Activated CD8-positive, alpha-beta T cell treated with anti-CD3 and anti-CD28 coated beads for 36 hours (primary cell): ENCODE results near the gene IQSEC3. TPM values are rescaled to one million over a fixed set of nuclear protein-coding genes. Genes with fewer than 3 reads are reported as not detected.

Source experiments
- ATAC-seq: fragments of 200-7000 bp; cut with Tn5 transposase; one replicate; pipeline ENCODE4 v1.10.0; 2021; ENCODE audit warnings: mild to moderate bottlenecking, moderate library complexity
- CTCF ChIA-PET: fragments of 350-600 bp; sonication (Branson Sonifier 250); formaldehyde crosslinking; loops from one replicate; lab custom pipeline; 2021; ENCODE audit warnings: antibody characterized with exemption; lab: Charles Lee
- POLR2A ChIA-PET: fragments of 350-600 bp; sonication (Branson Sonifier 250); formaldehyde crosslinking; loops from one replicate; lab custom pipeline; 2021; ENCODE audit warnings: antibody characterized with exemption; lab: Charles Lee
- DNase-seq: peaks from one replicate; pipeline ENCODE4 v3.0.0-alpha.2; 2020
- H3K27ac Mint-ChIP-seq: one replicate; pipeline ENCODE4 v1.8.0; 2021; ENCODE audit warnings: mild to moderate bottlenecking, mixed read lengths
- H3K27me3 Mint-ChIP-seq: one replicate; pipeline ENCODE4 v1.8.0; 2021; ENCODE audit warnings: mixed read lengths
- H3K36me3 Mint-ChIP-seq: one replicate; pipeline ENCODE4 v1.8.0; 2021; ENCODE audit warnings: low read depth, mixed read lengths
- H3K4me1 Mint-ChIP-seq: one replicate; pipeline ENCODE4 v1.8.0; 2021; ENCODE audit warnings: low read depth, mixed read lengths
- H3K4me3 Mint-ChIP-seq: one replicate; pipeline ENCODE4 v1.8.0; 2021; ENCODE audit warnings: mild to moderate bottlenecking, moderate library complexity, mixed read lengths
- H3K9me3 Mint-ChIP-seq: one replicate; pipeline ENCODE4 v1.8.0; 2021; ENCODE audit warnings: mixed read lengths
- intact Hi-C: fragments of 100-400 bp; cut with micrococcal nuclease; formaldehyde crosslinking; loops from one replicate; pipeline ENCODE4 v1.10.0; 2022
- total RNA-seq, 2 experiments: library from RNA; stranded (reverse); gene quantifications; one replicate each; pipeline ENCODE4 v1.2.3, GENCODE V29; 2021
- TF ChIP-seq, protein P1 (sequence below): fragments of 200-600 bp; IDR thresholded peaks from one replicate; pipeline ENCODE4 v1.8.0; 2022; ENCODE audit warnings: antibody characterized with exemption, mild to moderate bottlenecking

Gene IQSEC3
- total RNA-seq, 2 experiments from 2014 or later, result 2.5 to 2.7 TPM

DNA sequence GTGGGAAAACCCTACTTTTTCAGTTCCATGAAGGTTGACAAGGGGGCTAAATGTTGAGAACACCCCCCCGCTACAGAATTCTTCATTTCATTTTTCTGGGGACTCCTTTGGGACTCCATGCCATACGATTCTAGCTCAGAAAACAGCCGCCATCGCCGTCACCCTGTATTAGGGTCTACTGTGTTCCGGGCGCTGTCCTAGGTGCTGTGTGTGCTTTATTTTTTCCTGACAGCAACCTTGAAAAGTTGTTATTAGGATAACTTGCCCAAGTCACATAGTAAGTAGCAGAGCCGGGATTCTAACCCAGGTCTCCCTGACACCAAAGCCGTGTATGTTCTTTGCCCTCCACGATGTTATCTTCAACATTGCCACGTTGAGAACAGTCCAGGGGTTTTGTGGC lies 55.1 kb downstream of the IQSEC3 start:
- intact Hi-C loops, result no loop called here
- Mint-ChIP-seq H3K27me3 (no peaks in the 10 kb centered on the region), H3K4me1 (no peaks in the 10 kb centered on the region), H3K9me3 (no peaks in the 10 kb centered on the region), H3K36me3 (no peaks in the 10 kb centered on the region), H3K27ac (no peak overlapping the region), H3K4me3 (no peak overlapping the region)
- DNase-seq (no peak), ATAC-seq (no peak)
- ChIA-PET POLR2A (no interaction called here), CTCF (no interaction called here)
- TF ChIP-seq, protein P1, sequence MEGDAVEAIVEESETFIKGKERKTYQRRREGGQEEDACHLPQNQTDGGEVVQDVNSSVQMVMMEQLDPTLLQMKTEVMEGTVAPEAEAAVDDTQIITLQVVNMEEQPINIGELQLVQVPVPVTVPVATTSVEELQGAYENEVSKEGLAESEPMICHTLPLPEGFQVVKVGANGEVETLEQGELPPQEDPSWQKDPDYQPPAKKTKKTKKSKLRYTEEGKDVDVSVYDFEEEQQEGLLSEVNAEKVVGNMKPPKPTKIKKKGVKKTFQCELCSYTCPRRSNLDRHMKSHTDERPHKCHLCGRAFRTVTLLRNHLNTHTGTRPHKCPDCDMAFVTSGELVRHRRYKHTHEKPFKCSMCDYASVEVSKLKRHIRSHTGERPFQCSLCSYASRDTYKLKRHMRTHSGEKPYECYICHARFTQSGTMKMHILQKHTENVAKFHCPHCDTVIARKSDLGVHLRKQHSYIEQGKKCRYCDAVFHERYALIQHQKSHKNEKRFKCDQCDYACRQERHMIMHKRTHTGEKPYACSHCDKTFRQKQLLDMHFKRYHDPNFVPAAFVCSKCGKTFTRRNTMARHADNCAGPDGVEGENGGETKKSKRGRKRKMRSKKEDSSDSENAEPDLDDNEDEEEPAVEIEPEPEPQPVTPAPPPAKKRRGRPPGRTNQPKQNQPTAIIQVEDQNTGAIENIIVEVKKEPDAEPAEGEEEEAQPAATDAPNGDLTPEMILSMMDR, result no peak

DNA sequence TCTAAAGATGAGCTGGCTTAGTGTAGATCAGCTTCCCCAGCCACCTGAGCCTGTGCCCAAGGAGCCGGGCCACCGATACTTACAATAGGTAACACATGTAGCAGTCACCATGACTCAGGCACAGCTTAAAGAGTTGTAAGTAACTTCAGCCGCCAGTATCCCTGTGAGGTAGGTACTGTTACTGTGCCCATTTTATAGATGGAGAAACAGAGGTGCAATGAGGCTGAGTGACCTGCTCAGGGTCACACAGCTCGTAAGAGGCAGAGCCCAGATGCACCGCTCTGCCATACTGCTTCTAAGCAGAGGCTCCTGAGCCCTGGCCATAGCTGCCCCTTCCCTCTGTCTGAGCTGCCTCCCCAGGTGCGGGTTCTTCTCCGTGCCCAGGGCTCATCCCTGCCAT lies 58.5 kb downstream of the IQSEC3 start:
- CTCF ChIA-PET, result no interaction called here
- H3K27me3 Mint-ChIP-seq, result no peaks in the 10 kb centered on the region

DNA sequence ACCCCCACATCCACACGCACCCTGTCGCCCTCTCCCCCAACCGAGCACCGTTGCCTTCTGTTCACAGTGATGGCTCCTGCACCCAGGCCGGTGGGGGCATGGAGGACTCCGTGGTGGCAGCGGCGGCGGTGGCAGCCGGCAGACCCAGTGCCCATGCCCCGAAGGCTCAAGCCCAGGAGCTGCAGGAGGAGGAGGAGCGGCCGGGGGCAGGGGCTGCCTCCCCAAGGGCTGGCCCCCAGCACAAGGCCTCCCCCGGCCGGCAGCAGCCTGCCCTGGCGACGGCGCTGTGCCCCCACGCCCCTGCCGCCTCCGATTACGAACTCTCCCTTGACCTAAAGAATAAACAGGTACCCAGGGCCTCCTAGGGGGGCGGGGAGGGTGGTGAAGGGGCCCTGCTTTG lies 59.0 kb downstream of the IQSEC3 start:
- TF ChIP-seq, protein P1, result no peak
- DNase-seq (no peak), ATAC-seq (no peak)
- intact Hi-C loops, result no loop called here
- Mint-ChIP-seq H3K27ac (no peak overlapping the region), H3K9me3 (no peaks in the 10 kb centered on the region), H3K4me1 (no peaks in the 10 kb centered on the region), H3K36me3 (no peaks in the 10 kb centered on the region), H3K4me3 (no peak overlapping the region), H3K27me3 (no peaks in the 10 kb centered on the region)
- POLR2A ChIA-PET, result no interaction called here
- CTCF ChIA-PET, result no interaction called here

More for the DNA sequence above, 58.5 kb downstream of the IQSEC3 start:
- Mint-ChIP-seq H3K27ac (no peak overlapping the region), H3K9me3 (no peaks in the 10 kb centered on the region), H3K4me3 (no peak overlapping the region), H3K4me1 (no peaks in the 10 kb centered on the region), H3K36me3 (no peaks in the 10 kb centered on the region)
- TF ChIP-seq, protein P1, result no peak
- no peak for DNase-seq
- POLR2A ChIA-PET, result no interaction called here
- intact Hi-C loops, result no loop called here
- no peak for ATAC-seq

DNA sequence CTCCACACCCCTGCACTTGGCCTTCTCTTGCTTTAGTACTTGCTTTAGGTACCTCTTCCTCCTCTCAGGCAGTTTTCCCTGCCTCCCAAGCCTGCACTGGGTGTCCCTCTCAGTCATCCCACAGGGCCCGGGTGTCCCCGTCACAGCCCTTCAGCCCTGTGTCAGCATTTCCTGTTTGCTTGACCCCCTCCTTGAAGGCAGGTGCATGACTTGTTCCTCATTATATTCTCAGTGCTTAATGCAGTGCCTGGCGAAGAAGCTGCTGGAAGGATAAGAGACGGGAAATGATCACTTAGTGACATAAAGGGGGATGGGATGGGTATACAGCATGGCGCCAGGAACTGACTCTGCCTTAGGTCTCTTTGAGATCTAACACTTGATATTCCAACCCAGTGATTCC lies 61.5 kb downstream of the IQSEC3 start:
- TF ChIP-seq, protein P1, result no peak
- no peaks in the 10 kb centered on the region for H3K9me3 Mint-ChIP-seq
- DNase-seq, result no peak
- no peaks in the 10 kb centered on the region for H3K36me3 Mint-ChIP-seq
- ChIA-PET CTCF (interaction anchor here (1.0 kb wide), 1 partner anchor 9 kb away, joined by 3 read pairs; no protein-coding TSS in a partner anchor), POLR2A (no interaction called here)
- intact Hi-C loops, result no loop called here
- no peak for ATAC-seq
- H3K27me3 Mint-ChIP-seq, result no peaks in the 10 kb centered on the region
- H3K4me1 Mint-ChIP-seq, result no peaks in the 10 kb centered on the region
- no peak overlapping the region for H3K4me3 Mint-ChIP-seq
- H3K27ac Mint-ChIP-seq, result no peak overlapping the region

DNA sequence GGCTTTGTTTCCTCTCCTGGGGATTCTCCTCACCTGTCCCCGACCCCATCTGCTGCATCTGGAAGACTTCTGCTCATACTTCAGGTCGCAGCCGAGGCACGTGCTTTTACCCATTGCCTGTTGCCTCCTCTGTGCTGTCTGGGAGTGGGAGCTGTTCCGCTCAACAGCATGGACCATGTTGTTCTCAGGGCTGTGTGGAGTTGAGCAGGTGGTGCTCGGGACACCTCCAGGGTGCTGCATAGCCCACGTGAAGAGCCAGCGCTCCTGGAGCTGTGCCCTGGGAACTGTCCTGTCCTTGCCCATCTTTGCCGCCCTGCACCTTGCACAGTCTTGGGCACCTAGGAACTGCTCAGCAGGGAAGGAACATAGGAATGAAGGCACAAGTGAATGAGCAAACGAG lies 62.4 kb downstream of the IQSEC3 start:
- Mint-ChIP-seq H3K27ac (no peak overlapping the region), H3K4me1 (no peaks in the 10 kb centered on the region), H3K27me3 (no peaks in the 10 kb centered on the region), H3K4me3 (no peak overlapping the region), H3K36me3 (no peaks in the 10 kb centered on the region), H3K9me3 (no peaks in the 10 kb centered on the region)
- ATAC-seq (no peak), DNase-seq (no peak)
- POLR2A ChIA-PET, result no interaction called here
- CTCF ChIA-PET, result interaction anchor here (1.0 kb wide), 1 partner anchor 8 kb away, joined by 3 read pairs; no protein-coding TSS in a partner anchor
- TF ChIP-seq, protein P1, result no peak
- intact Hi-C loops, result no loop called here
